ENCODE measurements around the gene TNFAIP8.

The TNFAIP8 gene

DNA sequence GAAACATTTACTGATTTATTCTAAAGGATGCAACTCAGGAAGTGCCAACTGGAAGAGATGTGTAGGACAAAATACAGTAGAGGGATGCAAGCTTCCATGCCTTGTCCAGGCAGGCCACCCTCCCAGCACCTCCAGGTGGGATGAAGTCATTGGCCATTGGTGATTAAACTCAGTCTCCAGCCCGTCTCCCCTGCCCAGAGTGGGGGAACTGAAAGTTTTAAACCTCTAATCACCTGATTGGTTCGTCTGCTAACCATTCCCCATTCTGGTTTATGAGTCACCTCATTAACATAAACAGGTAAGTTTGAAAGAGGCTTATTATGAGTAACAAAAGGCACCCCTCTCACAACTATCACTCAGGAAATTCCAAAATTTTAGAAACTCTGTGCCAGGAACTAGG, 8.1 kb downstream of the TNFAIP8 start:
- H3K4me3 ChIP-seq (ENCODE audit: low read depth, low read length), result no peak overlapping the region
- H3K27ac ChIP-seq, result no peak overlapping the region
- DNase-seq, result no peak
- TF ChIP-seq, protein P1, sequence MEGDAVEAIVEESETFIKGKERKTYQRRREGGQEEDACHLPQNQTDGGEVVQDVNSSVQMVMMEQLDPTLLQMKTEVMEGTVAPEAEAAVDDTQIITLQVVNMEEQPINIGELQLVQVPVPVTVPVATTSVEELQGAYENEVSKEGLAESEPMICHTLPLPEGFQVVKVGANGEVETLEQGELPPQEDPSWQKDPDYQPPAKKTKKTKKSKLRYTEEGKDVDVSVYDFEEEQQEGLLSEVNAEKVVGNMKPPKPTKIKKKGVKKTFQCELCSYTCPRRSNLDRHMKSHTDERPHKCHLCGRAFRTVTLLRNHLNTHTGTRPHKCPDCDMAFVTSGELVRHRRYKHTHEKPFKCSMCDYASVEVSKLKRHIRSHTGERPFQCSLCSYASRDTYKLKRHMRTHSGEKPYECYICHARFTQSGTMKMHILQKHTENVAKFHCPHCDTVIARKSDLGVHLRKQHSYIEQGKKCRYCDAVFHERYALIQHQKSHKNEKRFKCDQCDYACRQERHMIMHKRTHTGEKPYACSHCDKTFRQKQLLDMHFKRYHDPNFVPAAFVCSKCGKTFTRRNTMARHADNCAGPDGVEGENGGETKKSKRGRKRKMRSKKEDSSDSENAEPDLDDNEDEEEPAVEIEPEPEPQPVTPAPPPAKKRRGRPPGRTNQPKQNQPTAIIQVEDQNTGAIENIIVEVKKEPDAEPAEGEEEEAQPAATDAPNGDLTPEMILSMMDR (IDR thresholded peaks at IDR 0.05; ENCODE audit: low read depth, low read length, missing control alignments), result no peak
- no peaks in the 10 kb centered on the region for H3K36me3 ChIP-seq (replicated peaks)
- no peaks in the 10 kb centered on the region for H3K27me3 ChIP-seq (replicated peaks)
- in situ Hi-C loops (cut with HindIII; ENCODE audit: low pct_ligation_motif_present, low sequenced_read_pairs), result no loop called here

DNA sequence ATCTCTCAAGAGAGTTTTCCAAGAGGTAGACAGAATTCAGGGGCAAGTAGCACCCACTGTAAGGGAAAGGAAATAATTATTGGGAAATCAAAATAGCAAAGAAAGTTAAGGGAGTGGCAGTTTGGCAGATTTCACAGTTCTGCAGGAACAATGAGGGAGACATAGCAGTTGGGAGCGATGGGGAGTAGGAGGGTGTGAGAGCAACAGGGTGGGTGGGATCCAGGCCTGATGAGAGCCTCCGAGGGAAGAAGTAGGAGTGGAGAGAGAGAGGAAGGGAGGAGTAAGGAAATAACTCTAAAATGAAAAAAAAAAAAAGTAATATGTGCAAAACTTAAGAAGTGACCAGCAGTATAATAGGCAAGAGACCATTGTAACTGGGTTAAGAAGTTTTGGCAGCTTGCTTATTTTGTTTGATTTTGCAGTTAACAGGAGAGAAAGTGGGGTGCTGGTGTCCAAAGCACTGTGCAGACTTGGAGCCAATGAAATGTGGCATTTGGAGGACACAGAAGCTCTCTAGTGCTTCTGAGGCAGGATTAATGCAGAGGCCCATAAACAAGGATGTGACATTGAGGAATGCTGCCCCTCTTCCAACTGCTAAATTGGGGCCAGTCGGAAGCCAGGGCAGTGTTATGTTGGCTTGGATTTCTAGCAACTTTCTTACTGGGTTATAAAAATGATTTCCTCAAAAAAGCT, 10.2 kb downstream of the TNFAIP8 start:
- no peaks in the 10 kb centered on the region for H3K36me3 ChIP-seq (replicated peaks)
- DNase-seq, result no peak
- H3K4me3 ChIP-seq (ENCODE audit: low read depth, low read length), result no peak overlapping the region
- TF ChIP-seq, protein P1 (IDR thresholded peaks at IDR 0.05; ENCODE audit: low read depth, low read length, missing control alignments), result no peak
- H3K27me3 ChIP-seq (replicated peaks), result no peaks in the 10 kb centered on the region
- no peak overlapping the region for H3K27ac ChIP-seq
- in situ Hi-C loops (cut with HindIII; ENCODE audit: low pct_ligation_motif_present, low sequenced_read_pairs), result no loop called here

DNA sequence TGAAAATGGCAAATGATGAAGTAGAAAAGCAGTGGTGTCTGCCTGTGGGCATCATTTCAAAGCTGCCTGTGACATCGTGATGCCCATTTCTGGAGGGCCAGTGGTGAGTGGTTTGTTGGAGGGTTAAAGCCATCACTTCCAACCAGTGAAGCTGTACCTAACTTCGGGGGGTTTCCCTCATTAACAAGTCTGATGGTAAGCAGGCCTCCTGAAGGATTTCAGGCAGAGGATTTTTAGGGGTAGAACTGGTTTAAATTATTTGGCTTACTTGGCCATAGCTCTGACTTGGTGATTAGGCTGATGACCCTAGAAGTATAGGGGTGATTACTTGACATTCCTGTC, 10.7 kb downstream of the TNFAIP8 start:
- TF ChIP-seq, protein P1 (IDR thresholded peaks at IDR 0.05; ENCODE audit: low read depth, low read length, missing control alignments), result no peak
- Histone ChIP-seq H3K27ac (no peak overlapping the region), H3K36me3 (replicated peaks) (no peaks in the 10 kb centered on the region), H3K27me3 (replicated peaks) (no peaks in the 10 kb centered on the region), H3K4me3 (ENCODE audit: low read depth, low read length) (no peak overlapping the region)
- no peak for DNase-seq
- in situ Hi-C loops (cut with HindIII; ENCODE audit: low pct_ligation_motif_present, low sequenced_read_pairs), result no loop called here

DNA sequence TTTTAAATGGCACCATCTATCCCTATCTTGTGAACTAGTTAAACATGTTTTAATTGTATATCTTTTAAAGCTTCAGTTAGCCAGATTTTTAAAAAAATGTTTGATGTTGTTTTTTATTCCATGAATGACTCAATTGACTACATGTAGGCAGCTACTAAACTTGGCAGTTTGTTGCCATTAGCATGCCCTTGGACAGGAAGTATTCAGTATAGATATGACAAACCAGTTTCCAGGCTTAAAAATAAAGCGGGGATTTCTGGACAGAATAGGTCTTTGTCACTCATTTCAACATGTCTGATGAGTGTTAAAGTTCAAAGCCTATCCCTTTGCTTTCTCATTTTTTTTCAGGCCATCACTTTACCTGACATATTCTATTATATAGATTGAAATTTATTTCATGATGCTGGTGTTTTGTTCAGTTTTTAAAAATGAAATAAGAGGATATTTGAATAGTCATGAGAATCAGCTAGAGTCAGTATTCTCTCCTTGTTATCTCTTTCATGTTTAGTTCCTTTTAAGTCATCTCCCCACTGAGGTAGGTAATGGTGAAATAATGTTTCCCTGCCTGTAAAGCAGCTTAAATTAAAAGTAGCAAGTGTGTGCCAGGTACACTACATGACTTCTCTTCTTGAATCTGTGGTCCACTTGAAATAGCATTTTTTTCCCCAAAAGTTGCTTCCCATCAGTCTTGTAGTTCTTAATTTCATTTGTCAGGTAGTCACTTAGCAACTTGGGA, 11.9 kb downstream of the TNFAIP8 start:
- no peaks in the 10 kb centered on the region for H3K36me3 ChIP-seq (replicated peaks)
- H3K27me3 ChIP-seq (replicated peaks), result no peaks in the 10 kb centered on the region
- DNase-seq, result no peak
- in situ Hi-C loops (cut with HindIII; ENCODE audit: low pct_ligation_motif_present, low sequenced_read_pairs), result no loop called here
- no peak overlapping the region for H3K27ac ChIP-seq
- H3K4me3 ChIP-seq (ENCODE audit: low read depth, low read length), result no peak overlapping the region
- TF ChIP-seq, protein P1 (IDR thresholded peaks at IDR 0.05; ENCODE audit: low read depth, low read length, missing control alignments), result no peak

DNA sequence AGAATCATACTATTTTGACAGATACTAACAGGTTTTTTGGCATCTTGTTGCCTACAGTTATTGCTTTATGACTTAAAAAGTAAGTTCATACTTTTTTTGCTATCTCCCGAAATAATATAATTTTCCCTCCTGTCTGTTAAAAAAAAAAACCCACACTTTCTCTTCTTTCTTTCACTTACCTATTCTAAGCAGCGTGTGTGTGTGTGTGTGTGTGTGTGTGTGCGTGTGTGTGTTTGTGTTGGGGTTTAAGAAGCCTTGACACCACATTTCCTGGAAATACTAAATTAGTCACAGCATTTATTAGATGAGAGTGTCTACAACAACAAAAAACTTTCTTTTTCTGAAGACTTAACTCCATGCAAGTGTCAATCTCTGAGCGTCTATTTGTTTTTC, 12.4 kb downstream of the TNFAIP8 start:
- Histone ChIP-seq H3K27ac (no peak overlapping the region), H3K36me3 (replicated peaks) (no peaks in the 10 kb centered on the region), H3K4me3 (ENCODE audit: low read depth, low read length) (no peak overlapping the region), H3K27me3 (replicated peaks) (no peaks in the 10 kb centered on the region)
- DNase-seq, result no peak
- TF ChIP-seq, protein P1 (IDR thresholded peaks at IDR 0.05; ENCODE audit: low read depth, low read length, missing control alignments), result no peak
- in situ Hi-C loops (cut with HindIII; ENCODE audit: low pct_ligation_motif_present, low sequenced_read_pairs), result no loop called here

Measured in brain microvascular endothelial cell (primary cell).